Measurements from ENCODE around the gene CCHCR1. TPM values are rescaled to one million over a fixed set of nuclear protein-coding genes. Genes with fewer than 3 reads are reported as not detected.

The CCHCR1 gene
- polyA plus RNA-seq, 2 of the 4 experiments (the other 2 are of a cell fraction), result 7.4 to 15.3 TPM

DNA sequence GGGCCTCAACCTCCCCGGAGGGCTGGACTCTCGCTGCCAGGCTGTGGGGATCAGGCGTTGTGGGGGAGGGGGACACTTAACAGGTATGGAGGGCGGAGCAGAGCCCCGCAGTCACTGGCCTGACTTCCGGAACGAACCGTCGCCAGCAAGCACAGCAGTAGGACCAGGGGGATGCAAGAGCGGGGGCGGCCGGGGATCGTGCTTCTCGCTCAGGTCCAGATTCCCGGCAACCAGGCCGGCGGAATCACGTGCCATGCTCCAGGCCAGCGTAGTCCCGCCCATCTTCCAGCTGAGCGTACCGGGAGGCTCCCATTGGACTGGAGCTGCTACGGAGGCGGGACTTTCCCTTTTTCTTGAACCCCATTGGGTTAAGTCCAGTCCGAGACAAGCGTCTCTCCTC is 22.9 kb upstream of the CCHCR1 start (continued):
- TF ChIP-seq, protein P1, sequence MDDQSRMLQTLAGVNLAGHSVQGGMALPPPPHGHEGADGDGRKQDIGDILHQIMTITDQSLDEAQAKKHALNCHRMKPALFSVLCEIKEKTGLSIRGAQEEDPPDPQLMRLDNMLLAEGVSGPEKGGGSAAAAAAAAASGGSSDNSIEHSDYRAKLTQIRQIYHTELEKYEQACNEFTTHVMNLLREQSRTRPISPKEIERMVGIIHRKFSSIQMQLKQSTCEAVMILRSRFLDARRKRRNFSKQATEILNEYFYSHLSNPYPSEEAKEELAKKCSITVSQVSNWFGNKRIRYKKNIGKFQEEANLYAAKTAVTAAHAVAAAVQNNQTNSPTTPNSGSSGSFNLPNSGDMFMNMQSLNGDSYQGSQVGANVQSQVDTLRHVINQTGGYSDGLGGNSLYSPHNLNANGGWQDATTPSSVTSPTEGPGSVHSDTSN (IDR thresholded peaks at IDR 0.05), result no peak
- TF ChIP-seq ZC3H11A (IDR thresholded peaks at IDR 0.05) (no peak), EP300 (IDR thresholded peaks at IDR 0.05) (no peak), TFCP2L1 (CRISPR knock-in tag; IDR thresholded peaks at IDR 0.05) (no peak), SMC3 (IDR thresholded peaks at IDR 0.05) (no peak), RCOR1 (IDR thresholded peaks at IDR 0.05; ENCODE audit: low read depth, low read length) (no peak)
- TF ChIP-seq, protein P2, sequence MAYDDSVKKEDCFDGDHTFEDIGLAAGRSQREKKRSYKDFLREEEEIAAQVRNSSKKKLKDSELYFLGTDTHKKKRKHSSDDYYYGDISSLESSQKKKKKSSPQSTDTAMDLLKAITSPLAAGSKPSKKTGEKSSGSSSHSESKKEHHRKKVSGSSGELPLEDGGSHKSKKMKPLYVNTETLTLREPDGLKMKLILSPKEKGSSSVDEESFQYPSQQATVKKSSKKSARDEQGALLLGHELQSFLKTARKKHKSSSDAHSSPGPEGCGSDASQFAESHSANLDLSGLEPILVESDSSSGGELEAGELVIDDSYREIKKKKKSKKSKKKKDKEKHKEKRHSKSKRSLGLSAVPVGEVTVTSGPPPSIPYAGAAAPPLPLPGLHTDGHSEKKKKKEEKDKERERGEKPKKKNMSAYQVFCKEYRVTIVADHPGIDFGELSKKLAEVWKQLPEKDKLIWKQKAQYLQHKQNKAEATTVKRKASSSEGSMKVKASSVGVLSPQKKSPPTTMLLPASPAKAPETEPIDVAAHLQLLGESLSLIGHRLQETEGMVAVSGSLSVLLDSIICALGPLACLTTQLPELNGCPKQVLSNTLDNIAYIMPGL (CRISPR knock-in tag; IDR thresholded peaks at IDR 0.05; ENCODE audit: borderline replicate concordance), result no peak

DNA sequence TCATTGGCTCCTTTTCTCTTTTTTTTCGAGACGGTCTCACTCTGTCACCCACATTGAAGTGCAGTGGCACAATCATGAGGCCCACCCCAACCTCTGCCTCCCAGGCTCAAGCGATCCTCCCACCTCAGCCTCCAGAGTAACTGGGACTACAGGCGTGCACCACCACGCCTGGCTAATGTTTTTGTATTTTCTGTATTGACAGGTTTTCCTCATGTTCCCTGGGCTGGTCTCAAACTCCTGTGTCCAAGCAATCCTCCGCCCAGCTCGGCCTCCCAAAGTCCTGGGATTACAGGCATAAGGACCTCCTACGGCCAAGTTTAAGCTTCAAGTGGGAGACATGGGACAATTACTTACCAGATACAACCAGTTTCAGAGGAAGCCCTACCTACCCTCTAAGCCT is 22.3 kb upstream of the CCHCR1 start:
- H3K4me3 ChIP-seq, result no peak overlapping the region
- WGBS (ENCODE audit: missing lambda C conversion rate), result 97% methylated on average over 8 of the region's 8 CpGs
- no peak overlapping the region for H3K27ac ChIP-seq
- ATAC-seq (no peak), DNase-seq (ENCODE audit: low read depth in 1 of 2, low spot score in 1 of 2) (no peak), FAIRE-seq (no peak)
- TF ChIP-seq, protein P3, sequence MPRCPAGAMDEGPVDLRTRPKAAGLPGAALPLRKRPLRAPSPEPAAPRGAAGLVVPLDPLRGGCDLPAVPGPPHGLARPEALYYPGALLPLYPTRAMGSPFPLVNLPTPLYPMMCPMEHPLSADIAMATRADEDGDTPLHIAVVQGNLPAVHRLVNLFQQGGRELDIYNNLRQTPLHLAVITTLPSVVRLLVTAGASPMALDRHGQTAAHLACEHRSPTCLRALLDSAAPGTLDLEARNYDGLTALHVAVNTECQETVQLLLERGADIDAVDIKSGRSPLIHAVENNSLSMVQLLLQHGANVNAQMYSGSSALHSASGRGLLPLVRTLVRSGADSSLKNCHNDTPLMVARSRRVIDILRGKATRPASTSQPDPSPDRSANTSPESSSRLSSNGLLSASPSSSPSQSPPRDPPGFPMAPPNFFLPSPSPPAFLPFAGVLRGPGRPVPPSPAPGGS (IDR thresholded peaks at IDR 0.05), result no peak
- TF ChIP-seq EHMT2 (IDR thresholded peaks at IDR 0.05; ENCODE audit: low read depth) (no peak), MAZ (IDR thresholded peaks at IDR 0.05; ENCODE audit: borderline replicate concordance, low read depth, low read length) (no peak), FOSL2 (IDR thresholded peaks at IDR 0.05) (no peak), FOSL2 (CRISPR knock-in tag; IDR thresholded peaks at IDR 0.05) (no peak), NPAS2 (CRISPR knock-in tag; IDR thresholded peaks at IDR 0.05; ENCODE audit: borderline replicate concordance) (no peak), CBX8 (IDR thresholded peaks at IDR 0.05) (no peak)
- TF ChIP-seq, protein P4, sequence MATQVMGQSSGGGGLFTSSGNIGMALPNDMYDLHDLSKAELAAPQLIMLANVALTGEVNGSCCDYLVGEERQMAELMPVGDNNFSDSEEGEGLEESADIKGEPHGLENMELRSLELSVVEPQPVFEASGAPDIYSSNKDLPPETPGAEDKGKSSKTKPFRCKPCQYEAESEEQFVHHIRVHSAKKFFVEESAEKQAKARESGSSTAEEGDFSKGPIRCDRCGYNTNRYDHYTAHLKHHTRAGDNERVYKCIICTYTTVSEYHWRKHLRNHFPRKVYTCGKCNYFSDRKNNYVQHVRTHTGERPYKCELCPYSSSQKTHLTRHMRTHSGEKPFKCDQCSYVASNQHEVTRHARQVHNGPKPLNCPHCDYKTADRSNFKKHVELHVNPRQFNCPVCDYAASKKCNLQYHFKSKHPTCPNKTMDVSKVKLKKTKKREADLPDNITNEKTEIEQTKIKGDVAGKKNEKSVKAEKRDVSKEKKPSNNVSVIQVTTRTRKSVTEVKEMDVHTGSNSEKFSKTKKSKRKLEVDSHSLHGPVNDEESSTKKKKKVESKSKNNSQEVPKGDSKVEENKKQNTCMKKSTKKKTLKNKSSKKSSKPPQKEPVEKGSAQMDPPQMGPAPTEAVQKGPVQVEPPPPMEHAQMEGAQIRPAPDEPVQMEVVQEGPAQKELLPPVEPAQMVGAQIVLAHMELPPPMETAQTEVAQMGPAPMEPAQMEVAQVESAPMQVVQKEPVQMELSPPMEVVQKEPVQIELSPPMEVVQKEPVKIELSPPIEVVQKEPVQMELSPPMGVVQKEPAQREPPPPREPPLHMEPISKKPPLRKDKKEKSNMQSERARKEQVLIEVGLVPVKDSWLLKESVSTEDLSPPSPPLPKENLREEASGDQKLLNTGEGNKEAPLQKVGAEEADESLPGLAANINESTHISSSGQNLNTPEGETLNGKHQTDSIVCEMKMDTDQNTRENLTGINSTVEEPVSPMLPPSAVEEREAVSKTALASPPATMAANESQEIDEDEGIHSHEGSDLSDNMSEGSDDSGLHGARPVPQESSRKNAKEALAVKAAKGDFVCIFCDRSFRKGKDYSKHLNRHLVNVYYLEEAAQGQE (IDR thresholded peaks at IDR 0.05), result no peak
- TF ChIP-seq, protein P5, sequence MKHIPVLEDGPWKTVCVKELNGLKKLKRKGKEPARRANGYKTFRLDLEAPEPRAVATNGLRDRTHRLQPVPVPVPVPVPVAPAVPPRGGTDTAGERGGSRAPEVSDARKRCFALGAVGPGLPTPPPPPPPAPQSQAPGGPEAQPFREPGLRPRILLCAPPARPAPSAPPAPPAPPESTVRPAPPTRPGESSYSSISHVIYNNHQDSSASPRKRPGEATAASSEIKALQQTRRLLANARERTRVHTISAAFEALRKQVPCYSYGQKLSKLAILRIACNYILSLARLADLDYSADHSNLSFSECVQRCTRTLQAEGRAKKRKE (CRISPR knock-in tag; IDR thresholded peaks at IDR 0.05; ENCODE audit: low read depth), result no peak
- CTCF ChIA-PET, result interaction anchor here (0.7 to 1.5 kb wide), 3 partner anchors 9 to 264 kb away, joined by 3 read pairs; no protein-coding TSS in a partner anchor
- H3K4me2 ChIP-seq, result no peak overlapping the region
- H3K9me3 ChIP-seq, result no peaks in the 10 kb centered on the region
- POLR2A ChIA-PET, result no interaction called here
- H3K4me1 ChIP-seq, result peaks cover 16% of the 10 kb centered on the region; the same call in 2 of the 3 replicates

DNA sequence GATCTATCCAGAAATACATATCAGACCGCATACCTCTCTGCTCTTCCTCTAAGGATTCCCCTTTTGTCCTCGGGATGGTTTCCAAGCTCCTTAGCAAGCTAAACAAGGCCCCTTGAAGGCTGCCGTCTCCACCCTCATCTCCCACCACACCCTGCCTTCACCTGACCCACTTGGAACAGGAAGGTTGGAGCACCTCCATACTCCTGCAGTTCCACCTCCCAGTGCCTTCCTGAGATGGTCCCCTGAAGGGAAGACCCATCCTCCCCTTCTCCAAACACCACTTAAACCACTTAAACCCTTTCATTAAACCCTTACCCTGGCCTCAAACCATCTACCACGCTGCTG is 21.4 kb upstream of the CCHCR1 start:
- DNase-seq (ENCODE audit: low read depth in 1 of 2, low spot score in 1 of 2) (no peak), FAIRE-seq (no peak), ATAC-seq (no peak)
- no peak overlapping the region; the same call in 2 of the 3 replicates for H3K4me2 ChIP-seq
- no peak overlapping the region for H3K27ac ChIP-seq
- no peak for TF ChIP-seq JUN (IDR thresholded peaks at IDR 0.05)
- TF ChIP-seq, protein P6, sequence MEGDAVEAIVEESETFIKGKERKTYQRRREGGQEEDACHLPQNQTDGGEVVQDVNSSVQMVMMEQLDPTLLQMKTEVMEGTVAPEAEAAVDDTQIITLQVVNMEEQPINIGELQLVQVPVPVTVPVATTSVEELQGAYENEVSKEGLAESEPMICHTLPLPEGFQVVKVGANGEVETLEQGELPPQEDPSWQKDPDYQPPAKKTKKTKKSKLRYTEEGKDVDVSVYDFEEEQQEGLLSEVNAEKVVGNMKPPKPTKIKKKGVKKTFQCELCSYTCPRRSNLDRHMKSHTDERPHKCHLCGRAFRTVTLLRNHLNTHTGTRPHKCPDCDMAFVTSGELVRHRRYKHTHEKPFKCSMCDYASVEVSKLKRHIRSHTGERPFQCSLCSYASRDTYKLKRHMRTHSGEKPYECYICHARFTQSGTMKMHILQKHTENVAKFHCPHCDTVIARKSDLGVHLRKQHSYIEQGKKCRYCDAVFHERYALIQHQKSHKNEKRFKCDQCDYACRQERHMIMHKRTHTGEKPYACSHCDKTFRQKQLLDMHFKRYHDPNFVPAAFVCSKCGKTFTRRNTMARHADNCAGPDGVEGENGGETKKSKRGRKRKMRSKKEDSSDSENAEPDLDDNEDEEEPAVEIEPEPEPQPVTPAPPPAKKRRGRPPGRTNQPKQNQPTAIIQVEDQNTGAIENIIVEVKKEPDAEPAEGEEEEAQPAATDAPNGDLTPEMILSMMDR (IDR thresholded peaks at IDR 0.05), result no peak
- no peak for TF ChIP-seq HOXA7 (CRISPR knock-in tag; IDR thresholded peaks at IDR 0.05)
- no peak for TF ChIP-seq MYC (IDR thresholded peaks at IDR 0.05; ENCODE audit: borderline replicate concordance, low read length)
- TF ChIP-seq CEBPB (IDR thresholded peaks at IDR 0.05), result no peak
- no peak for TF ChIP-seq CHD4 (IDR thresholded peaks at IDR 0.05; ENCODE audit: borderline replicate concordance)
- TF ChIP-seq, protein P7, sequence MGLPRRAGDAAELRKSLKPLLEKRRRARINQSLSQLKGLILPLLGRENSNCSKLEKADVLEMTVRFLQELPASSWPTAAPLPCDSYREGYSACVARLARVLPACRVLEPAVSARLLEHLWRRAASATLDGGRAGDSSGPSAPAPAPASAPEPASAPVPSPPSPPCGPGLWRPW (IDR thresholded peaks at IDR 0.05), result no peak
- TF ChIP-seq RNF2 (IDR thresholded peaks at IDR 0.05; ENCODE audit: borderline replicate concordance, low read depth), result no peak
- CTCF ChIA-PET, result interaction anchor here (0.7 to 1.5 kb wide), 2 partner anchors 10 to 263 kb away, joined by 3 read pairs; no protein-coding TSS in a partner anchor
- POLR2A ChIA-PET, result no interaction called here
- WGBS (ENCODE audit: missing lambda C conversion rate), result 87% methylated on average over 4 of the region's 4 CpGs
- peaks cover 16% of the 10 kb centered on the region; the same call in 2 of the 3 replicates for H3K4me1 ChIP-seq
- no peak overlapping the region for H3K4me3 ChIP-seq
- no peaks in the 10 kb centered on the region for H3K9me3 ChIP-seq
